SIG-M5 (cell line): Measurements from ENCODE around the gene NDUFAF8.

ENCODE experiments used
- DNase-seq: peaks from one replicate; lab custom pipeline; 2025; lab: John Stamatoyannopoulos, UW

NDUFAF8 gene

DNA sequence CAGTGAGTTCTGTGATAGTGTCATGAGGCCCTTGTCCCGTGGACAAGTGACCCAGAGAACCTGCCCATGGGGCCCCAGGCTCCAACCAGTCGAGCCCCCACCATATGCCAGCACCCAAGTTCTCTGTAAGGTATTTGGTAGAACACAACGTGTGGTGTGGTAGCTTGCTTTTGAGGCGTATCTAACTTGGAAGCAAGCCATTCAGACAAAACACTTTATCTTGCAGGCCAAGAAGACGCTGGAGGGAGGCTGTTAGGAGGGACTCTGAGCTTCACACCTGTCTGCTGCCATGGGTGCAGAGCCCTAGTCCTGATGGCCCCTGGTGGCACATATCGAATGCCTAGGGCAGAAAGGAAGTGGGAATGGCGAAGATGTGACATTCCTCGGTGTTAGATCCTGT lies 1.6 kb downstream of the NDUFAF8 start:
- no peak for DNase-seq

DNA sequence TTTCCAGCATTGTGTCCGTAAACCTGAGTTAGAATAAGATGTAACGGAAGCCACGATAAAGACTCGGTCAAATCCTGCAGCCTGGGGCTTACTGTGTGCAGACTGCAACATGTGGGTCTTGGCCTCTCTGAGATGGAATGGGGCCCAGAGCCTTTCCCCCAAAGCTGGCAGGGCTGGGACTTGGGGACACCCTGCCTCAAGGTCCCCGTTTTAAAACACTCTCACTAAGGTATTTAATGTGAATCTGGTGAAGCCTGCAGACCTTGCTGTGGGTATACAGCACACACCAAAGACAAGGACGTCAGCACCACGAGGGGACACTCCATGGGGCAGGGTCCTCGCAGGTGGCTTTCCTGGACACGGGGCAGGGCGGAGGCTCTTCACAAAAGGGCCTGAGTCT lies 2.1 kb downstream of the NDUFAF8 start:
- no peak for DNase-seq

- DNase-seq = no peak
Observed at GRCh38 chr17:81241648-81242420, 2.7 kb downstream of the NDUFAF8 start.

GRCh38 chr17:81242421-81243332 lies 3.6 kb downstream of the NDUFAF8 start:
- DNase-seq = no peak

- DNase-seq = no peak
Observed at GRCh38 chr17:81243333-81243664, 4.2 kb downstream of the NDUFAF8 start.

DNA sequence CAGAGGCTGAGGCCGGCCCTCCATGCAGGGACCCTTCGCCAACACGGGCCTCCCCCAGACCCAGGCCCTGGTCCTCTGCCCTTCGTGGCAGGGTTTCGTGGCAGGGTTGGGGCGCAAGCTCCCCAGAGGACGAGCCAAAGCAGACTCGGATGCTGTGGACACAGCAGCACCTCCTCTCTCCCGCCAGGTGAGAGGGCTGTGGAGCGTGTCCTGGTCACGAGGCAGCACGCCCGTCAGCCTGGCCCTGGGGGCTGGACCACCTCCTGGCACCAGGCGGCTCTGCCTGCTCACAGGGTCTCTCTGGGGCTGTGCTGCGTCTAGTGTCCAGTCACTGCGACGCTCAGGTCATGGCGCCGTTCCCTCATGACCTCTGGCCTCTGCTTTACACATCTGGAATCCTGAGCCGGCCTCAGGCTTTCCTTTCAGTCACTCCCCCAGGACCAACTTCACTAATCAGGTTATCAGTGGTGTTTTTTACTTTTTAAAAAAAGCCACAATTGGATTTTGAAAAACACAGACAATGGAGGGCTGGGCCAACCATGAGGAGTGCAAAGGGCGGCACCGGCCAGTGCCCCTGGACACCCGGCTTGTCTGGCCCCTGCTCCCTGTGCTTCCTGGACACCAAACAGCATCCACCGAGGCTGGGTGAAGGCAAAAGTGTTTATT lies 5.4 kb downstream of the NDUFAF8 start:
- DNase-seq = no peak

DNA sequence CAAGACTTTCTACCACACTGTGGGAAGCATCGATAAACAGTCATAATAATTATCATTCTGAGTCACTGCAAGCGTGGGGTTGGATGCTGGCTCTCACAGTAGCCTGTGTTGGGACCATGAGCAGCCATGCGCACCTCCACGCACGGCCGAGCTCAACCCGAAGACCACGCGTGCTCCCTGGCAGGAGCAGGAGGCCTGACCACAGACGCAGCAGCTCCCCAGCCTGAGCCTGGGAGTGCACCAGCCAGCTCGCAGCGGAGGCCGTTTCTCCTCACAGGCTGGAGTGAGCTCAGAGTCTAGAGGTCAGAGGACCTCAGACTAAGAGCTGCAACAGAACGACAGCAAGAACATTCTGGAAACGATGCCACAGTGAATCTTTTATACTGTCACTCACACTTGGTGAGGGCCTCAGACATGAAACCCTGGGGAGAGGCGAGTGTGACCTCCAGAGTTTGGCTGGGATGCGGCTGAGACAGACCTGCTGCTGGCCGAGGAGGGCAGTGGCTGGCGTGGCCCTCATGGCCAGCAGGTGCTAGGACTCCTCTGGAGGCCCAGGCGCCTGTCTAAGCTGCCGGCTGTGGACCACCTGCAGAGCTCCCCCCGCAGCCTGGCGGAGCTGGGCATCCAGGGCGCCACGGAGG lies 6.0 kb downstream of the NDUFAF8 start:
- no peak for DNase-seq

- DNase-seq = no peak
Observed at GRCh38 chr17:81245665-81246342, 6.7 kb downstream of the NDUFAF8 start.

- no peak for DNase-seq
Observed at GRCh38 chr17:81246343-81246670, 7.2 kb downstream of the NDUFAF8 start.

GRCh38 chr17:81246679-81247338 lies 7.7 kb downstream of the NDUFAF8 start:
- DNase-seq = no peak

DNA sequence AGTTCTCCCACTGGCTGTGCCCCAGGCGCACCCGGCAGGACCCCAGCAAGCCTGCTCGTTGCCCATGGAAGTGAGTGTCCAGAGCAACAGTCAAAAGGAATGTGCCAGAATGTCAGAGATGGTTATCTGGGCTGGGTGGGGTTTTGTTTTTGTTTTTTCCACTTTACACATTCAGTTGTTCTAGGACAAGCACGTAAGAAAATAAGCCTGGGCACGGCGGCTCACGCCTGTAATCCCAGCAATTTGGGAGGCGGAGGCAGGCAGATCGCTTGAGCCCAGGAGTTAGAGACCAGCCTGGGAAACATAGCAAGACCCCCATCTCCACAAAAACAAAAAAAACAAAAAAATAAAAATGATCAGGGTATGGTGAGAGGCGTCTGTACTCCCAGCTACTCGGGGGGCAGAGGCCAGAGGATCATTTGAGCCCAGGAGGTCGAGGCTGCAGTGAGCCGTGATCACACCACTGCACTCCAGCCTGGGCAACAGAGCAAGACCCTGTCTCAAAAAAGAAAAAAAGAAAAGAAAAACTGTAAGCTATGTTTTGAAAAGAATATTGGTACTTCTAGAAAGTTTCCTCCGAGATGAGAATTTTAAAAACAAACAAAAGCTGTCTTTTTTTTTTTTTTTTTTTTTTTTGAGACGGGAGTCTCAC lies 8.3 kb downstream of the NDUFAF8 start:
- no peak for DNase-seq

DNA sequence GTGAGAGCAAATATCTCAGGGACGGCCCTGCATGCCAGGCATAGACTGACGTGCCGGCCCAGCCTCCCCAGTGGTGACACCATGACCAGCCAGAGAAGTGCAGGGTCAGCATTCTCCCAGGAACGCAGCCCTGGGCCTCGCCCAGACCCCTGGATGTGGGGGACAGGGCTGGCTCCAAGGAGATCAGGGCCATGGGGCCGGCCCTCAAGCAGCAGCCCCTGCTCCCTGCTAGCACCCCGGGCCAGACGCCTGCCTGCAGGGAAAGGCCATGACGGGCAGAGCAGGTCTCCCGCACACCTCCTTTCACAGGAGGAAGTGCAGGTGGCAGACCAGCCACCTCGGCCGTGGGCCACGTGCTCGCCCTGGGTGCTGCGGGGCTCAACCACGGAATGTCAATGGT lies 9.5 kb downstream of the NDUFAF8 start:
- DNase-seq = no peak

- no peak for DNase-seq
Observed at GRCh38 chr17:81249223-81250040, 10.3 kb downstream of the NDUFAF8 start.

DNA sequence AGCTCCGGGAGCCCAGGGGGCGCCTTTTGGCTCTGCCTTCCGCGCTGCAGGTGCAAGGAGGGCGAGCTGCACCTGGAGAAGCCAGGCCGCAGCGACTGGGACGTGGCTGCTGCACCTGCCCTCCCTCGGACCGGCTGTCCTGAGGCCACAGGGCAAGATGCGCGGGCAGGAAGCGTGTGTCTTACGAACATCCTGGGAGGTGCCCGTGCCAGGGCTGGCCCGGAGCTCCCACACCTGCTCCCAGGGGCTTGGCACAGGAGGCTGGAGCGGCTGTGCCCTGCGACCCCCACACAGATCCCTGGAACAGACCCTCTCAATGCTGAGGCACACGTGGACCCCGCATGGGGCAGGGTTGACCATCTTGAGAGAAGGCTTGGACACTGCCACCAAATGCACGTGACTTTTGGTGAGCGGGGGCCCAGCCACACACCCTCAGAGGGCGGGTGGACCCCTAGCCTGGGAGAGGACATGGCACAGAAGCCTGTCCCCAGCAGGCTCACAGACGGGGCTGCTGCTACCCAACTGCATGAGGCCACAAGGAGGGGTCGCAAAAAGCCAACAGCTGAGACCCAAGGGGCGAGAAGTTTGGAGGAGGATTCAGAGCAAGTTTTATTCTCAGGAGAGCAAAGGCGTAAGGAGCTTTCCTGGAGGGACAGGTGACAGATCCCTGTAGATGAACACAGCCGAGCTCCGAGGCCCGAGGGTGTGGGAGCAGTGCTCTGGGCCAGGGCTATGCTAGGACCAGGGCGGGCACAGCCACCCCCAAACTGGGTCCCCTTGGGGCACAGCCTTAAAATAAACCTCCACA lies 11.4 kb downstream of the NDUFAF8 start:
- no peak for DNase-seq

DNA sequence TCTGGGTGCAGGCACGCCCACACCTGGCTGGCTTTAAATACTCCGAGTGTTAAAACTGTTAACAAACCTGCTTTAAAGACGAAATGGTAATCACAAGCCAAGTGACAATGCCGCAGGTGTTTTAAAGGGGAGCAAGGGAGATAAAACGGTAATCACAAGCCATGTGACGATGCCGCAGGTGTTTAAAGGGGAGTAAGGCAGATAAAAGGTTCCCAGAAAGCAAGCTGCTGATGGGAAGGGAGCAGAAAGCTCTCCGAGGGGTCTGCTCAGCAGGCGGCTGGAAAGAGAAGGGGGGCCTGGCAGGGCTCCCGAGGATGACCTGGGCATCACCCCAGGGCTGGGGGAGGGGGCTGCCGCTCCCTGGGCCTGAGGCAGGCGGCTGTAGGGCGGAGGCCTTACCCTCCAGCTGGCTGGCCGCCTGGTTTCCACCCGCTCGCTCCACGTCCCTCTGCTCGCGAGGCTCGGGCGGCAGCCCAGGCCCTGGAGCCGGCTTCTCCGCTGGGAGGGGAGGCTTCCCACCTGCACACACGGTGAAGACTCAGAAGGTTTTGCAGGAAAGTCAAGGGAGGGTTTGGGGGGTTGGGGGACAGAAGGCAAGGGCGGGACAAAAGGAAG lies 12.1 kb downstream of the NDUFAF8 start:
- no peak for DNase-seq

- no peak for DNase-seq
Observed at GRCh38 chr17:81251709-81252301, 12.7 kb downstream of the NDUFAF8 start.

- no peak for DNase-seq
Observed at GRCh38 chr17:81252326-81252986, 13.3 kb downstream of the NDUFAF8 start.

- DNase-seq = no peak
Observed at GRCh38 chr17:81252987-81253329, 13.8 kb downstream of the NDUFAF8 start.
